GM06990 (cell line): ENCODE results near the gene HS3ST2.

Source experiments
- DNase-seq: peaks from one replicate; pipeline ENCODE4 v3.0.0-alpha.2; 2011; ENCODE audit not compliant: insufficient read length; ENCODE audit errors: extremely low read depth
- H3K27me3 ChIP-seq: replicated peaks from 2 replicates; pipeline ENCODE4 v1.6.0; 2011; ENCODE audit warnings: low read length; ENCODE audit not compliant: control insufficient read depth, insufficient read depth
- H3K36me3 ChIP-seq: 2 replicates; pipeline ENCODE4 v1.5.1; 2011; ENCODE audit warnings: low read length; ENCODE audit not compliant: control insufficient read depth, insufficient read depth
- H3K4me3 ChIP-seq: replicated peaks from 2 replicates; pipeline ENCODE4 v1.5.1; 2011; ENCODE audit warnings: low read depth, mild to moderate bottlenecking, control low read depth, low read length
- TF ChIP-seq, protein P1 (sequence below): IDR thresholded peaks from 2 replicates; pipeline ENCODE4 v1.5.1; 2011; ENCODE audit warnings: low read length, control low read depth, mild to moderate bottlenecking, inconsistent platforms; ENCODE audit not compliant: insufficient read depth, poor library complexity, severe bottlenecking

The HS3ST2 gene

GRCh38 chr16:22799113-22799512 is 14.8 kb upstream of the HS3ST2 start:
- Histone ChIP-seq H3K27me3 (no peaks in the 10 kb centered on the region), H3K36me3 (no peaks in the 10 kb centered on the region), H3K4me3 (no peak overlapping the region)
- TF ChIP-seq, protein P1, sequence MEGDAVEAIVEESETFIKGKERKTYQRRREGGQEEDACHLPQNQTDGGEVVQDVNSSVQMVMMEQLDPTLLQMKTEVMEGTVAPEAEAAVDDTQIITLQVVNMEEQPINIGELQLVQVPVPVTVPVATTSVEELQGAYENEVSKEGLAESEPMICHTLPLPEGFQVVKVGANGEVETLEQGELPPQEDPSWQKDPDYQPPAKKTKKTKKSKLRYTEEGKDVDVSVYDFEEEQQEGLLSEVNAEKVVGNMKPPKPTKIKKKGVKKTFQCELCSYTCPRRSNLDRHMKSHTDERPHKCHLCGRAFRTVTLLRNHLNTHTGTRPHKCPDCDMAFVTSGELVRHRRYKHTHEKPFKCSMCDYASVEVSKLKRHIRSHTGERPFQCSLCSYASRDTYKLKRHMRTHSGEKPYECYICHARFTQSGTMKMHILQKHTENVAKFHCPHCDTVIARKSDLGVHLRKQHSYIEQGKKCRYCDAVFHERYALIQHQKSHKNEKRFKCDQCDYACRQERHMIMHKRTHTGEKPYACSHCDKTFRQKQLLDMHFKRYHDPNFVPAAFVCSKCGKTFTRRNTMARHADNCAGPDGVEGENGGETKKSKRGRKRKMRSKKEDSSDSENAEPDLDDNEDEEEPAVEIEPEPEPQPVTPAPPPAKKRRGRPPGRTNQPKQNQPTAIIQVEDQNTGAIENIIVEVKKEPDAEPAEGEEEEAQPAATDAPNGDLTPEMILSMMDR = no peak
- DNase-seq = no peak

GRCh38 chr16:22804893-22805292 is 9.1 kb upstream of the HS3ST2 start:
- no peaks in the 10 kb centered on the region for H3K36me3 ChIP-seq
- no peaks in the 10 kb centered on the region for H3K27me3 ChIP-seq
- TF ChIP-seq, protein P1 = no peak
- no peak overlapping the region for H3K4me3 ChIP-seq
- no peak for DNase-seq

DNA sequence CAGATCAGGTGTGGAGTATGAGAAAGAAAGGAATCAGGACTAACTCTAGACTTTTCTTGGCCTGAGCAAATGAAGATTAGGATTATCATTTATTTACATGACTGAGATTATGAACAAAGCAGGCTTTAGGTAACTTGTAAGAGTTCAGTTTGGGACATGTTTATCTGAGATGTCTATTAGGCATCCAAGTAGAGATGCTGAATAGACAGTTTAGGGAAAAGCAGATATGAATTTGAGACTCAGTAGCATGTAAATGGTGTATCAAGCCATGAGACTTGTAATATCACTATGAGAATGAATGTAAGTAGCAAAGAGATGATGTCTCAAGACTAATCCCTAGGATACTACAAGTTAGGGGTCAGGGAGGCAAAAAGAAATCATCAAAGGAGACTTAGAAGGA is 8.6 kb upstream of the HS3ST2 start:
- TF ChIP-seq, protein P1 = no peak
- no peak for DNase-seq
- H3K27me3 ChIP-seq = no peaks in the 10 kb centered on the region
- no peak overlapping the region for H3K4me3 ChIP-seq
- no peaks in the 10 kb centered on the region for H3K36me3 ChIP-seq

DNA sequence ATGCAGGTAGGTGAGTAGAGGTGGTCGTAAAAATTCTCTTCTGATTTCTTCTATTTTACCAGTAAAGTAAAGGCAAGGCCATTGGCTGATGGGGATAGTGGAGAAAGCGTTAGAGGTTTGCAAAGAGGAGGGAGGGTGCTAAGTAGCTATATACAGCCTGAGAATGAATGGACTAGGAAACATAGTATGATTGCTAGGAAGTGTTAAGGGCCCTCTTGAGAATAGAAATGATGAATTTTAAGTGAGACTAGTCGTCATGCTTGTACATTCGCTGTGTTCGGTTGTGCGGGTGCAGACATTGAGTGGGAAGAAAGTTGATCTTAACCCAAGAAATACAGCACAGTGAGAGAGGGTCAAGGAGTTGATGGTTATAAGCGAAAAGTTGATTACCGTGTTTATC is 7.2 kb upstream of the HS3ST2 start:
- Histone ChIP-seq H3K27me3 (no peaks in the 10 kb centered on the region), H3K4me3 (no peak overlapping the region), H3K36me3 (no peaks in the 10 kb centered on the region)
- TF ChIP-seq, protein P1 = no peak
- no peak for DNase-seq

DNA sequence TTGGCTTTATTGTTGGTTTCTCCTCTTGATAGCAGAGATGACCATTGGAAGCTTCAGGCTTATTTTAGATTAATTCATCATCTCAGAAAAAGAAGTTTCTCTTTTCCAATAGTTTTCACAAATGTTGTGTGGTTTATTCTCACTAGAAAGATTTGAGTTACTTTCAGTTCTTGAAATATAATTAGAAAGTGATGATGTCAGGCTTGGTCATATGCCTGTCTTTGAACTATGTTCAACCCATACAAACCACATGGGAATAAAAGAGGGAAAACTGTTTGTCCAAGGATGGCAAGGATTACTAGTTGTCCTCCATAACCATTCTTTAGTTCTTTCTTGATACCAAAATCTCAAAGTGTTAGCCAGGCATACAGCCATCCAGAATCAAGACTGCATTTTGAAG is 3.7 kb upstream of the HS3ST2 start:
- H3K4me3 ChIP-seq = no peak overlapping the region
- no peaks in the 10 kb centered on the region for H3K36me3 ChIP-seq
- TF ChIP-seq, protein P1 = no peak
- no peak for DNase-seq
- no peaks in the 10 kb centered on the region; the same call in 1 of the 2 replicates for H3K27me3 ChIP-seq
